ENCODE measurements around the gene IFITM5. TPM values are rescaled to one million over a fixed set of nuclear protein-coding genes. Genes with fewer than 3 reads are reported as not detected.

The IFITM5 gene
- total and polyA plus RNA-seq, 2 experiments from 2014 or later = not detected

GRCh38 chr11:261624-262023, 37.7 kb downstream of the IFITM5 start:
- in situ Hi-C loops (cut with MboI) = no loop called here
- 79 to 81% methylated on average over 4 of the region's 4 CpGs for WGBS, 2 experiments (ENCODE audit: low coverage in 1 of 2, low lambda C conversion rate in 2 of 2, missing lambda C conversion rate in 2 of 2)
- H3F3A ChIP-seq (ENCODE audit: insufficient read depth) = no peaks in the 10 kb centered on the region
- no peaks in the 10 kb centered on the region for H3K79me2 ChIP-seq (ENCODE audit: insufficient read depth)
- no peak for TF ChIP-seq EZH2 (IDR thresholded peaks at IDR 0.05; ENCODE audit: insufficient read depth, poor library complexity, severe bottlenecking)
- TF ChIP-seq EZH2phosphoT487 (IDR thresholded peaks at IDR 0.05; ENCODE audit: insufficient read depth, low read depth) = no peak
- DNase-seq = no peak
- H3K9me3 ChIP-seq (ENCODE audit: low read depth) = no peaks in the 10 kb centered on the region
- H3K9me2 ChIP-seq (ENCODE audit: insufficient read depth) = no peaks in the 10 kb centered on the region
- no peaks in the 10 kb centered on the region for H3K27me3 ChIP-seq (replicated peaks; ENCODE audit: insufficient read depth)
- no peaks in the 10 kb centered on the region for H3K4me1 ChIP-seq (ENCODE audit: insufficient read depth)
- H4K20me1 ChIP-seq (ENCODE audit: insufficient read depth) = no peaks in the 10 kb centered on the region
- no peak overlapping the region for H3K4me2 ChIP-seq (ENCODE audit: unreplicated experiment)
- no peak overlapping the region for H2AFZ ChIP-seq
- H3K4me3 ChIP-seq = no peak overlapping the region
- H3K27ac ChIP-seq = no peak overlapping the region
- H3K9ac ChIP-seq = no peak overlapping the region
- H3K36me3 ChIP-seq (ENCODE audit: low read depth) = no peaks in the 10 kb centered on the region

GRCh38 chr11:259413-259812, 39.9 kb downstream of the IFITM5 start:
- peaks cover 10% of the 10 kb centered on the region; the same call in 1 of the 2 replicates for H3F3A ChIP-seq (ENCODE audit: insufficient read depth)
- H3K27ac ChIP-seq = no peak overlapping the region
- H3K36me3 ChIP-seq (ENCODE audit: low read depth) = no peaks in the 10 kb centered on the region
- H3K27me3 ChIP-seq (replicated peaks; ENCODE audit: insufficient read depth) = no peaks in the 10 kb centered on the region
- no peak for DNase-seq
- H2AFZ ChIP-seq = no peak overlapping the region
- H3K4me2 ChIP-seq (ENCODE audit: unreplicated experiment) = no peak overlapping the region
- no peaks in the 10 kb centered on the region for H3K9me2 ChIP-seq (ENCODE audit: insufficient read depth)
- H3K4me1 ChIP-seq (ENCODE audit: insufficient read depth) = no peaks in the 10 kb centered on the region
- in situ Hi-C loops (cut with MboI) = no loop called here
- H4K20me1 ChIP-seq (ENCODE audit: insufficient read depth) = no peaks in the 10 kb centered on the region
- no peaks in the 10 kb centered on the region for H3K9me3 ChIP-seq (ENCODE audit: low read depth)
- H3K9ac ChIP-seq = no peak overlapping the region
- 71 to 77% methylated on average over 9 to 10 of the region's 10 CpGs for WGBS, 2 experiments (ENCODE audit: low coverage in 1 of 2, low lambda C conversion rate in 2 of 2, missing lambda C conversion rate in 2 of 2)
- no peak overlapping the region for H3K4me3 ChIP-seq
- TF ChIP-seq EZH2phosphoT487 (IDR thresholded peaks at IDR 0.05; ENCODE audit: insufficient read depth, low read depth) = no peak
- no peak for TF ChIP-seq EZH2 (IDR thresholded peaks at IDR 0.05; ENCODE audit: insufficient read depth, poor library complexity, severe bottlenecking)
- H3K79me2 ChIP-seq (ENCODE audit: insufficient read depth) = no peaks in the 10 kb centered on the region

GRCh38 chr11:257766-258493, 41.4 kb downstream of the IFITM5 start:
- WGBS, 2 experiments (ENCODE audit: low coverage in 1 of 2, low lambda C conversion rate in 2 of 2, missing lambda C conversion rate in 2 of 2) = 70% methylated on average over 14 to 15 of the region's 15 CpGs
- H3K27ac ChIP-seq = no peak overlapping the region
- in situ Hi-C loops (cut with MboI) = no loop called here

GRCh38 chr11:256952-257737, 42.2 kb downstream of the IFITM5 start:
- Histone ChIP-seq H3K9ac (no peak overlapping the region), H4K20me1 (ENCODE audit: insufficient read depth) (no peaks in the 10 kb centered on the region), H3K4me1 (ENCODE audit: insufficient read depth) (no peaks in the 10 kb centered on the region), H2AFZ (no peak overlapping the region), H3K4me2 (ENCODE audit: unreplicated experiment) (no peak overlapping the region), H3K79me2 (ENCODE audit: insufficient read depth) (no peaks in the 10 kb centered on the region), H3K9me3 (ENCODE audit: low read depth) (no peaks in the 10 kb centered on the region), H3F3A (ENCODE audit: insufficient read depth) (peaks cover 11% of the 10 kb centered on the region; the same call in 1 of the 2 replicates), H3K36me3 (ENCODE audit: low read depth) (no peaks in the 10 kb centered on the region), H3K27me3 (replicated peaks; ENCODE audit: insufficient read depth) (no peaks in the 10 kb centered on the region), H3K4me3 (no peak overlapping the region), H3K27ac (no peak overlapping the region), H3K9me2 (ENCODE audit: insufficient read depth) (no peaks in the 10 kb centered on the region)
- no peak for DNase-seq
- in situ Hi-C loops (cut with MboI) = no loop called here
- TF ChIP-seq EZH2 (IDR thresholded peaks at IDR 0.05; ENCODE audit: insufficient read depth, poor library complexity, severe bottlenecking) = no peak
- TF ChIP-seq EZH2phosphoT487 (IDR thresholded peaks at IDR 0.05; ENCODE audit: insufficient read depth, low read depth) = no peak
- 62 to 72% methylated on average over 14 of the region's 14 CpGs for WGBS, 2 experiments (ENCODE audit: low coverage in 1 of 2, low lambda C conversion rate in 2 of 2, missing lambda C conversion rate in 2 of 2)

More at GRCh38 chr11:257766-258493, 41.4 kb downstream of the IFITM5 start:
- no peak overlapping the region for H3K9ac ChIP-seq
- peak; percentile 16 for DNase-seq
- no peaks in the 10 kb centered on the region for H3K9me2 ChIP-seq (ENCODE audit: insufficient read depth)
- no peaks in the 10 kb centered on the region for H3K79me2 ChIP-seq (ENCODE audit: insufficient read depth)
- peaks cover 11% of the 10 kb centered on the region; the same call in 1 of the 2 replicates for H3F3A ChIP-seq (ENCODE audit: insufficient read depth)
- H3K4me1 ChIP-seq (ENCODE audit: insufficient read depth) = no peaks in the 10 kb centered on the region
- no peaks in the 10 kb centered on the region for H3K27me3 ChIP-seq (replicated peaks; ENCODE audit: insufficient read depth)
- no peak for TF ChIP-seq EZH2 (IDR thresholded peaks at IDR 0.05; ENCODE audit: insufficient read depth, poor library complexity, severe bottlenecking)
- TF ChIP-seq EZH2phosphoT487 (IDR thresholded peaks at IDR 0.05; ENCODE audit: insufficient read depth, low read depth) = no peak
- no peaks in the 10 kb centered on the region for H4K20me1 ChIP-seq (ENCODE audit: insufficient read depth)
- no peaks in the 10 kb centered on the region for H3K36me3 ChIP-seq (ENCODE audit: low read depth)
- H3K9me3 ChIP-seq (ENCODE audit: low read depth) = no peaks in the 10 kb centered on the region
- H3K4me3 ChIP-seq = no peak overlapping the region
- no peak overlapping the region for H3K4me2 ChIP-seq (ENCODE audit: unreplicated experiment)
- H2AFZ ChIP-seq = no peak overlapping the region

Measured in GM23248 (cell line).